GM23248 (cell line): ENCODE results near the gene AP1M1. TPM values are rescaled to one million over a fixed set of nuclear protein-coding genes. Genes with fewer than 3 reads are reported as not detected.

Source experiments
- DNase-seq: peaks from one replicate; pipeline ENCODE4 v3.0.0-alpha.2; 2015
- H2AFZ ChIP-seq: fragments of 200-600 bp; sonication (generic); 2 replicates; pipeline ENCODE4 v1.6.1; 2016; ENCODE audit warnings: antibody characterized with exemption
- H3F3A ChIP-seq: fragments of 200-600 bp; sonication (generic); 2 replicates; pipeline ENCODE4 v1.6.1; 2016; ENCODE audit warnings: mild to moderate bottlenecking, antibody characterized with exemption, mixed run types; ENCODE audit not compliant: insufficient read depth
- H3K27ac ChIP-seq: fragments of 200-600 bp; sonication (generic); 2 replicates; pipeline ENCODE4 v1.5.1; 2016; ENCODE audit warnings: mild to moderate bottlenecking
- H3K27me3 ChIP-seq: fragments of 200-600 bp; sonication (generic); replicated peaks from 2 replicates; pipeline ENCODE4 v1.6.1; 2016; ENCODE audit warnings: mild to moderate bottlenecking; ENCODE audit not compliant: insufficient read depth
- H3K36me3 ChIP-seq: fragments of 200-600 bp; sonication (generic); 2 replicates; pipeline ENCODE4 v1.6.1; 2016; ENCODE audit warnings: low read depth, mild to moderate bottlenecking
- H3K4me1 ChIP-seq: fragments of 200-600 bp; sonication (generic); 2 replicates; pipeline ENCODE4 v1.6.1; 2016; ENCODE audit warnings: mild to moderate bottlenecking; ENCODE audit not compliant: insufficient read depth
- H3K4me2 ChIP-seq: fragments of 200-600 bp; sonication (generic); one replicate; pipeline ENCODE4 v1.6.1; 2016; ENCODE audit warnings: mild to moderate bottlenecking; ENCODE audit not compliant: unreplicated experiment
- H3K4me3 ChIP-seq: fragments of 200-600 bp; sonication (generic); 2 replicates; pipeline ENCODE4 v1.5.1; 2016; ENCODE audit warnings: mild to moderate bottlenecking
- H3K79me2 ChIP-seq: fragments of 200-600 bp; sonication (generic); 2 replicates; pipeline ENCODE4 v1.6.1; 2016; ENCODE audit warnings: mild to moderate bottlenecking; ENCODE audit not compliant: insufficient read depth
- H3K9ac ChIP-seq: fragments of 200-600 bp; sonication (generic); 2 replicates; pipeline ENCODE4 v1.6.1; 2016; ENCODE audit warnings: mild to moderate bottlenecking
- H3K9me2 ChIP-seq: fragments of 200-600 bp; sonication (generic); 2 replicates; pipeline ENCODE4 v1.6.1; 2016; ENCODE audit warnings: mixed run types, mild to moderate bottlenecking, moderate library complexity; ENCODE audit not compliant: insufficient read depth
- H3K9me3 ChIP-seq: fragments of 200-600 bp; sonication (generic); one replicate; pipeline ENCODE4 v1.6.1; 2017; ENCODE audit warnings: low read depth
- H4K20me1 ChIP-seq: fragments of 200-600 bp; sonication (generic); 2 replicates; pipeline ENCODE4 v1.6.0; 2016; ENCODE audit not compliant: insufficient read depth
- EZH2 ChIP-seq: fragments of 200-600 bp; sonication (generic); IDR thresholded peaks from 2 replicates; pipeline ENCODE4 v1.6.1; 2018; ENCODE audit warnings: antibody characterized with exemption, mild to moderate bottlenecking; ENCODE audit not compliant: insufficient read depth, poor library complexity, severe bottlenecking
- EZH2phosphoT487 ChIP-seq: fragments of 200-600 bp; sonication (generic); IDR thresholded peaks from 2 replicates; pipeline ENCODE4 v1.6.1; 2018; ENCODE audit warnings: antibody characterized with exemption, moderate library complexity, mild to moderate bottlenecking, low read depth; ENCODE audit not compliant: insufficient read depth
- WGBS, 2 experiments: methylation state at CpG; one replicate each; pipeline ENCODE4 v1.1.6; 2015 to 2017; ENCODE audit warnings: low lambda C conversion rate in 2 of 2, low coverage in 1 of 2; ENCODE audit errors: missing lambda C conversion rate in 2 of 2; 5-methylcytosine and 5-hydroxymethylcytosine counted together
- in situ Hi-C: fragments of 300-500 bp; cut with MboI; formaldehyde crosslinking; loops from 2 replicates; pipeline ENCODE4 v1.15.0; 2020
- polyA plus RNA-seq: library from polyadenylated mRNA; unstranded; fragments of >200 nt; fragmentation: Nextera tagmentation; extraction: Ambion mirVana; gene quantifications from 2 replicates; pipeline ENCODE4 v1.2.1, GENCODE V29; 2016
- total RNA-seq: library from RNA; depleted of rRNA; stranded (reverse); fragments of >200 nt; shearing (Covaris generic); gene quantifications from 2 replicates; pipeline ENCODE4 v1.2.3, GENCODE V29; 2014

Gene AP1M1
- total and polyA plus RNA-seq, 2 experiments from 2014 or later, result 90.0 to 96.2 TPM

GRCh38 chr19:16198370-16198651 lies 600 bp downstream of the AP1M1 start:
- TF ChIP-seq EZH2phosphoT487, result no peak
- TF ChIP-seq EZH2, result no peak
- Histone ChIP-seq H3F3A (peaks cover 31% of the 10 kb centered on the region), H3K4me1 (peaks cover 35% of the 10 kb centered on the region), H3K9ac (peak overlapping the region; percentile 91), H3K27ac (peak overlapping the region; percentile 86; the same call in 1 of the 2 replicates), H3K36me3 (no peaks in the 10 kb centered on the region), H3K4me2 (peak overlapping the region; percentile 87), H3K79me2 (peaks cover 54% of the 10 kb centered on the region), H3K27me3 (no peaks in the 10 kb centered on the region), H3K4me3 (peak overlapping the region; percentile 97), H4K20me1 (no peaks in the 10 kb centered on the region), H3K9me3 (no peaks in the 10 kb centered on the region), H2AFZ (peak overlapping the region; percentile 69), H3K9me2 (no peaks in the 10 kb centered on the region)
- in situ Hi-C loops, result loop anchor here (25.0 kb wide), 1 partner anchor 561 kb away; the partner anchor contains the start of gene CYP4F3
- 1 to 3% methylated on average over 15 to 18 of the region's 18 CpGs for WGBS, 2 experiments
- peak; percentile 42 for DNase-seq

GRCh38 chr19:16199275-16199932 lies 1.7 kb downstream of the AP1M1 start:
- Histone ChIP-seq H3K27ac (no peak overlapping the region), H3K79me2 (peaks cover 64% of the 10 kb centered on the region), H3K27me3 (no peaks in the 10 kb centered on the region), H3K4me3 (peak overlapping the region; percentile 97), H3K9me2 (no peaks in the 10 kb centered on the region), H3K4me1 (peaks cover 35% of the 10 kb centered on the region), H3K36me3 (no peaks in the 10 kb centered on the region), H2AFZ (no peak overlapping the region), H3F3A (peaks cover 31% of the 10 kb centered on the region), H4K20me1 (no peaks in the 10 kb centered on the region), H3K9me3 (no peaks in the 10 kb centered on the region), H3K4me2 (peak overlapping the region; percentile 87), H3K9ac (peak overlapping the region; percentile 91; the same call in 1 of the 2 replicates)
- in situ Hi-C loops, result loop anchor here (25.0 kb wide), 1 partner anchor 562 kb away; the partner anchor contains the start of gene CYP4F3
- no peak for DNase-seq
- 74 to 75% methylated on average over 9 of the region's 9 CpGs for WGBS, 2 experiments
- TF ChIP-seq EZH2phosphoT487 (no peak), EZH2 (no peak)

- Histone ChIP-seq H3K36me3 (peaks cover 5% of the 10 kb centered on the region; the same call in 1 of the 2 replicates), H3K27me3 (no peaks in the 10 kb centered on the region), H4K20me1 (no peaks in the 10 kb centered on the region), H3K9ac (no peak overlapping the region), H3F3A (peaks cover 22% of the 10 kb centered on the region), H3K4me1 (peaks cover 35% of the 10 kb centered on the region), H2AFZ (no peak overlapping the region), H3K4me2 (peak overlapping the region; percentile 7), H3K79me2 (peaks cover 65% of the 10 kb centered on the region), H3K9me3 (no peaks in the 10 kb centered on the region), H3K27ac (no peak overlapping the region), H3K4me3 (no peak overlapping the region), H3K9me2 (no peaks in the 10 kb centered on the region)
- TF ChIP-seq EZH2 (no peak), EZH2phosphoT487 (no peak)
- DNase-seq, result peak; percentile 69
- in situ Hi-C loops, result no loop called here
- WGBS, 2 experiments, result 82 to 87% methylated on average over 19 to 20 of the region's 20 CpGs
These were observed 2.6 kb downstream of the AP1M1 start for GRCh38 chr19:16200038-16201010.

- H3K9ac ChIP-seq, result no peak overlapping the region
- no peak overlapping the region for H2AFZ ChIP-seq
- no peaks in the 10 kb centered on the region for H3K27me3 ChIP-seq
- no peak for TF ChIP-seq EZH2phosphoT487
- no peak for TF ChIP-seq EZH2
- WGBS, 2 experiments, result 83 to 90% methylated on average over 4 of the region's 4 CpGs
- in situ Hi-C loops, result no loop called here
- peaks cover 8% of the 10 kb centered on the region; the same call in 1 of the 2 replicates for H3K36me3 ChIP-seq
- H3K9me3 ChIP-seq, result no peaks in the 10 kb centered on the region
- H4K20me1 ChIP-seq, result no peaks in the 10 kb centered on the region
- H3K4me3 ChIP-seq, result no peak overlapping the region
- no peak overlapping the region for H3K4me2 ChIP-seq
- H3F3A ChIP-seq, result peaks cover 15% of the 10 kb centered on the region
- no peak overlapping the region for H3K27ac ChIP-seq
- H3K79me2 ChIP-seq, result peaks cover 65% of the 10 kb centered on the region
- peaks cover 28% of the 10 kb centered on the region for H3K4me1 ChIP-seq
- H3K9me2 ChIP-seq, result no peaks in the 10 kb centered on the region
- DNase-seq, result no peak
These were observed 3.3 kb downstream of the AP1M1 start for GRCh38 chr19:16201011-16201391.
